DOHH2 (cell line): Measurements from ENCODE around the gene EBF3.

Source experiments
- H3F3A ChIP-seq: fragments of 200-600 bp; sonication (generic), shearing (Covaris generic); 2 replicates; pipeline ENCODE4 v1.6.0; 2016; ENCODE audit warnings: antibody characterized with exemption, mild to moderate bottlenecking; ENCODE audit not compliant: control insufficient read depth, insufficient read depth
- H3K27ac ChIP-seq: fragments of 200-600 bp; sonication (generic); 2 replicates; pipeline ENCODE4 v1.5.1; 2014; ENCODE audit warnings: low read depth, mild to moderate bottlenecking, low read length, moderate library complexity
- H3K27me3 ChIP-seq: fragments of 200-600 bp; sonication (generic); 2 replicates; pipeline ENCODE4 v1.6.1; 2014; ENCODE audit warnings: mild to moderate bottlenecking, low read length, mixed read lengths; ENCODE audit not compliant: control insufficient read depth
- H3K36me3 ChIP-seq: fragments of 200-600 bp; sonication (generic); 2 replicates; pipeline ENCODE4 v1.6.1; 2014; ENCODE audit warnings: mild to moderate bottlenecking, low read length, moderate library complexity, mixed read lengths; ENCODE audit not compliant: control insufficient read depth
- H3K4me1 ChIP-seq: fragments of 200-600 bp; sonication (generic); 2 replicates; pipeline ENCODE4 v1.6.1; 2014; ENCODE audit warnings: mild to moderate bottlenecking, low read length, mixed read lengths; ENCODE audit not compliant: control insufficient read depth
- H3K4me2 ChIP-seq: fragments of 200-600 bp; sonication (generic); 2 replicates; pipeline ENCODE4 v1.6.0; 2014; ENCODE audit warnings: mild to moderate bottlenecking, low read length, moderate library complexity
- H3K4me3 ChIP-seq: fragments of 200-600 bp; sonication (generic); 2 replicates; pipeline ENCODE4 v1.5.1; 2014; ENCODE audit warnings: mild to moderate bottlenecking, low read length, mixed read lengths
- H3K79me2 ChIP-seq: fragments of 200-600 bp; sonication (generic); 2 replicates; pipeline ENCODE4 v1.6.1; 2014; ENCODE audit warnings: mild to moderate bottlenecking, low read length, mixed read lengths; ENCODE audit not compliant: control insufficient read depth
- H3K9me2 ChIP-seq: fragments of 200-600 bp; sonication (generic); replicated peaks from 2 replicates; pipeline ENCODE4 v1.6.1; 2014; ENCODE audit warnings: mild to moderate bottlenecking, low read length, mixed read lengths; ENCODE audit not compliant: control insufficient read depth
- H3K9me3 ChIP-seq: fragments of 200-600 bp; sonication (generic); 2 replicates; pipeline ENCODE4 v1.6.1; 2014; ENCODE audit warnings: antibody characterized with exemption, low read length, mixed read lengths; ENCODE audit not compliant: control insufficient read depth, insufficient read depth
- H4K20me1 ChIP-seq: fragments of 200-600 bp; sonication (generic); 2 replicates; pipeline ENCODE4 v1.6.0; 2014; ENCODE audit warnings: low read depth, mild to moderate bottlenecking, antibody characterized with exemption, low read length, moderate library complexity; ENCODE audit not compliant: control insufficient read depth, insufficient read depth
- EZH2phosphoT487 ChIP-seq: fragments of 200-600 bp; sonication (generic); IDR thresholded peaks from 2 replicates; pipeline ENCODE4 v1.6.1; 2017; ENCODE audit warnings: borderline replicate concordance, mild to moderate bottlenecking, antibody characterized with exemption, low read length, moderate library complexity, mixed read lengths
- TF ChIP-seq, protein P1 (sequence below): fragments of 200-600 bp; sonication (generic); IDR thresholded peaks from one replicate; pipeline ENCODE4 v1.5.1; 2014; ENCODE audit warnings: antibody characterized with exemption, mild to moderate bottlenecking, low read depth, low read length; ENCODE audit not compliant: poor library complexity, severe bottlenecking

Gene EBF3

DNA sequence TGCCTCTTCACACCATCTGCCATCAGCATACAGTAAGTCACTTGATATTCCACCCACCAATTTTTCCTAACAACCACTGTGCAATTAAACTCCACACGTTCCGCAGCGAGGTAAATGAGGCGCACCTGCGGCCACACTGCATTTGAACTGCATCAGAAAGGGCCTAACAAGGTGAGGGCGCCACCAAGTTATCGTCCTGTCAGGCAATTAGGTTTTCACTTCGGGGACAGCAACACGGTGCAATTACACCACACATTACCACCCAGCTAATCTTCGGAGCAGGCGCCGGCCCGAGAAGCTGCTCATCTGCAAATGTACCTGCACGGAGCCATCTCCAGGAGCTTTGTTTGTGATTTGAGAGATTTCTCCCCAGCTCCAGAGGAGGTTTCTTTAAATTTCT, 84.4 kb downstream of the EBF3 start:
- H3F3A ChIP-seq = no peaks in the 10 kb centered on the region
- no peak overlapping the region for H3K4me3 ChIP-seq
- H4K20me1 ChIP-seq = no peaks in the 10 kb centered on the region
- H3K4me1 ChIP-seq = no peaks in the 10 kb centered on the region
- no peak overlapping the region for H3K27ac ChIP-seq
- H3K27me3 ChIP-seq = peaks cover 5% of the 10 kb centered on the region
- no peak overlapping the region for H3K4me2 ChIP-seq
- no peaks in the 10 kb centered on the region for H3K9me3 ChIP-seq
- no peak for TF ChIP-seq EZH2phosphoT487
- TF ChIP-seq, protein P1, sequence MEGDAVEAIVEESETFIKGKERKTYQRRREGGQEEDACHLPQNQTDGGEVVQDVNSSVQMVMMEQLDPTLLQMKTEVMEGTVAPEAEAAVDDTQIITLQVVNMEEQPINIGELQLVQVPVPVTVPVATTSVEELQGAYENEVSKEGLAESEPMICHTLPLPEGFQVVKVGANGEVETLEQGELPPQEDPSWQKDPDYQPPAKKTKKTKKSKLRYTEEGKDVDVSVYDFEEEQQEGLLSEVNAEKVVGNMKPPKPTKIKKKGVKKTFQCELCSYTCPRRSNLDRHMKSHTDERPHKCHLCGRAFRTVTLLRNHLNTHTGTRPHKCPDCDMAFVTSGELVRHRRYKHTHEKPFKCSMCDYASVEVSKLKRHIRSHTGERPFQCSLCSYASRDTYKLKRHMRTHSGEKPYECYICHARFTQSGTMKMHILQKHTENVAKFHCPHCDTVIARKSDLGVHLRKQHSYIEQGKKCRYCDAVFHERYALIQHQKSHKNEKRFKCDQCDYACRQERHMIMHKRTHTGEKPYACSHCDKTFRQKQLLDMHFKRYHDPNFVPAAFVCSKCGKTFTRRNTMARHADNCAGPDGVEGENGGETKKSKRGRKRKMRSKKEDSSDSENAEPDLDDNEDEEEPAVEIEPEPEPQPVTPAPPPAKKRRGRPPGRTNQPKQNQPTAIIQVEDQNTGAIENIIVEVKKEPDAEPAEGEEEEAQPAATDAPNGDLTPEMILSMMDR = no peak
- no peaks in the 10 kb centered on the region for H3K36me3 ChIP-seq
- no peaks in the 10 kb centered on the region for H3K79me2 ChIP-seq
- no peaks in the 10 kb centered on the region for H3K9me2 ChIP-seq

DNA sequence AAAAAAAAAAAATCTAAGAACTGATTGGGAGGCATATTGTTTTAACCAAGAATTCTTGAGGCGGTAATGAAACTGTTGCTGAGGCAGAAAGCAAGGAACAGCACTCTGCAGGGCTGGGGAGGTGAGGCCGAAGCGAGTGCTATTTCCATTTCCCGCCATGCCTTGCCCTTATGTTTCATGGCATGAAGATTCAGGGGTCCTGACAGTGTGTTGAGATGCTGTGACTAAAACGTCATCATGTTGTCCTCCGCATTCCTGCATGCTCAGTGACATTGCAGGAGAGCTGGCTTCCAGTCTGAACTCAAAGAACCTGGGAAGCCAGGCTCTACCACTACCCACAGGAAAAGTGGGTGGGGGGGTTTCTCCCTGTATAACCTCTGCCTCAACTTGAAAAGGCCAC, 85.2 kb downstream of the EBF3 start:
- no peaks in the 10 kb centered on the region for H3K4me1 ChIP-seq
- no peak overlapping the region for H3K4me3 ChIP-seq
- no peaks in the 10 kb centered on the region for H3F3A ChIP-seq
- peaks cover 5% of the 10 kb centered on the region for H3K27me3 ChIP-seq
- H3K4me2 ChIP-seq = no peak overlapping the region
- no peaks in the 10 kb centered on the region for H3K36me3 ChIP-seq
- no peak for TF ChIP-seq EZH2phosphoT487
- TF ChIP-seq, protein P1 = no peak
- no peaks in the 10 kb centered on the region for H4K20me1 ChIP-seq
- H3K79me2 ChIP-seq = no peaks in the 10 kb centered on the region
- H3K27ac ChIP-seq = no peak overlapping the region
- H3K9me2 ChIP-seq = no peaks in the 10 kb centered on the region
- no peaks in the 10 kb centered on the region for H3K9me3 ChIP-seq

DNA sequence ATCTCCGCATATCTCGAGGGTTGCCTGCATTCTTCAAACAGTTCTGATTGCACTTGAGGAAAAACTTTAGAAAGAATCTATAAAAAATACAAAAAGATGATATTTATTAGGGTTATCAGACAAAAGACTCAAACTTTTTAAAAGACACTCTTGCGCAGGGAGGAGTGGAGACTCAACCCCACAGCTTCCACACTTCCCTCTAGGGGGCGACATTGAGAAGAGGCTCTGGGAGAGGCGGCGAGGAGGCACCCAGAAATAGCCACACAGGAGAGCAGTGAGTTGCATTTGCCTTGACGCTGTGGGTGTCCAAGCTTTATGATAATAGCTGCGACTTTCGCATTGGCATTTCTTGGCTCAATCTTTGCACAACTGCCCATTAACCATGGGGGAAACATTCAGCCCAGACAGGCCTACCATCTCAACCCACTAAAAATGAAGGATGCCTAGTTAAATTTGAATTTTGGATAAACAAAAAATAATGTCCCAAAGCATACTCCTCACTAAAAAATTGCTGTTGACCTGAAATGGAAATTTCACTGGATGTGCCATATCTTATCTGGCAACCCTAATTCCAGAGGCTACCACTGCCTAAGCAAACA, 86.2 kb downstream of the EBF3 start:
- Histone ChIP-seq H3K4me3 (no peak overlapping the region), H3F3A (no peaks in the 10 kb centered on the region), H3K9me2 (no peaks in the 10 kb centered on the region), H3K4me1 (no peaks in the 10 kb centered on the region), H3K79me2 (no peaks in the 10 kb centered on the region), H4K20me1 (no peaks in the 10 kb centered on the region), H3K36me3 (no peaks in the 10 kb centered on the region), H3K4me2 (no peak overlapping the region), H3K27ac (no peak overlapping the region), H3K27me3 (peaks cover 5% of the 10 kb centered on the region), H3K9me3 (no peaks in the 10 kb centered on the region)
- TF ChIP-seq, protein P1 = peak; percentile 80
- TF ChIP-seq EZH2phosphoT487 = no peak

DNA sequence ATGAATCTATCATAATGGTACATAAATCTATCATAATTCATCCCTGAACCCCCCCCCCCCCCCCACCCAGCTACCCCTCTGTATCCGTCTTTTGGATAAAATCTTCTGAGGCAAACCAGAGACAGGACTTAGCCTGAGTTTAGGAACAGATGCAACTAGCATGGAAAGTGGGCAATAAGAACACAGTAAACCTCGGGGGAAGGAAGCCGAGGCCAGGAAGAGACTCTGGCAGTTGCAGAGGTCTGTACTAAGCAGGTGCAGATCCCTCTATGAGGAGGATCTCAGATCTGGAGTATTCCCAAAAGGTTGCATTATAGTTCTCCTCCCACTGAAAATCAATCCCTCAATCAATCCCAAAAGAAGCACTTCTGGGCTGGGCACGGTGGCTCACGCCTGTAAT, 87.2 kb downstream of the EBF3 start:
- no peaks in the 10 kb centered on the region for H3K79me2 ChIP-seq

More for the DNA sequence above, 87.2 kb downstream of the EBF3 start:
- H3K27me3 ChIP-seq = peaks cover 5% of the 10 kb centered on the region
- TF ChIP-seq, protein P1 = no peak
- TF ChIP-seq EZH2phosphoT487 = no peak
- no peak overlapping the region for H3K27ac ChIP-seq
- H3K9me2 ChIP-seq = no peaks in the 10 kb centered on the region
- no peak overlapping the region for H3K4me2 ChIP-seq
- H3K9me3 ChIP-seq = no peaks in the 10 kb centered on the region
- H3K4me1 ChIP-seq = no peaks in the 10 kb centered on the region
- no peaks in the 10 kb centered on the region for H4K20me1 ChIP-seq
- no peaks in the 10 kb centered on the region for H3F3A ChIP-seq
- no peak overlapping the region for H3K4me3 ChIP-seq
- no peaks in the 10 kb centered on the region for H3K36me3 ChIP-seq
